HepG2 (cell line): Measurements from ENCODE around the gene SUSD3. TPM values are rescaled to one million over a fixed set of nuclear protein-coding genes. Genes with fewer than 3 reads are reported as not detected.

ENCODE experiments used
- ATAC-seq: fragments of 200-7000 bp; cut with Tn5 transposase; 3 replicates; pipeline ENCODE4 v1.9.1; 2020; ENCODE audit warnings: mild to moderate bottlenecking, moderate library complexity
- BruUV-seq: library from RNA; stranded (reverse); fragments of 400-500 nt; replicated peaks from 2 replicates; lab custom pipeline; 2021; lab: Mats Ljungman, UMichigan
- CTCF ChIA-PET: fragments of 300-600 bp; formaldehyde crosslinking; extraction: SDS; loops from one replicate; lab custom pipeline; 2021; ENCODE audit warnings: low total read pairs, inconsistent platforms, low intra/inter-chr PET ratio; lab: Yijun Ruan, JAX
- POLR2A ChIA-PET: fragments of 350-600 bp; sonication (Branson Sonifier 250); formaldehyde crosslinking; loops from one replicate; lab custom pipeline; 2020; ENCODE audit warnings: antibody characterized with exemption, inconsistent platforms; lab: Yijun Ruan, JAX
- DNase-seq: peaks from one replicate; pipeline ENCODE4 v3.0.0-alpha.2; 2015; ENCODE audit warnings: low spot score
- FAIRE-seq: peaks from 3 replicates; lab custom pipeline; 2011; peaks lifted over from hg19 to GRCh38; lab: Jason Lieb, UNC
- H2AFZ ChIP-seq: one replicate; pipeline ENCODE4 v1.6.1; 2011; ENCODE audit warnings: low read length, inconsistent platforms
- H3K27ac ChIP-seq: fragments of 300-600 bp; 3 replicates; pipeline ENCODE4 v1.8.0; 2011; ENCODE audit warnings: mixed run types, mild to moderate bottlenecking, mixed read lengths, low read length, inconsistent platforms; ENCODE audit not compliant: insufficient read depth; ENCODE audit errors: extremely low read length
- H3K27me3 ChIP-seq, 2 experiments: fragments of 200-600 bp in 1 of 2; 2 replicates in 1 of 2; 3 replicates in 1 of 2; pipeline versions ENCODE4 v1.6.0 to v1.8.0; 2011; ENCODE audit warnings: low read length in 2 of 2, mild to moderate bottlenecking in 2 of 2, moderate library complexity in 2 of 2, inconsistent platforms in 1 of 2; ENCODE audit not compliant: insufficient read depth in 2 of 2, control insufficient read depth in 1 of 2
- H3K36me3 ChIP-seq, 2 experiments: fragments of 200-600 bp in 1 of 2; replicated peaks in 1 of 2; 2 replicates in 1 of 2; 3 replicates in 1 of 2; pipeline versions ENCODE4 v1.5.1 to v1.8.0; 2011; ENCODE audit warnings: low read length in 2 of 2, inconsistent platforms in 1 of 2; ENCODE audit not compliant: insufficient read depth in 2 of 2, control insufficient read depth in 1 of 2
- H3K4me1 ChIP-seq: 2 replicates; pipeline ENCODE4 v1.5.1; 2012; ENCODE audit warnings: low read length, inconsistent platforms; ENCODE audit not compliant: insufficient read depth
- H3K4me2 ChIP-seq: 2 replicates; pipeline ENCODE4 v1.6.0; 2011; ENCODE audit warnings: low read depth, low read length, inconsistent platforms
- H3K4me3 ChIP-seq, 3 experiments: fragments of 200-600 bp in 1 of 3; sonication (generic), shearing (Covaris generic) in 1 of 3; replicated peaks in 1 of 3; 2 replicates each; pipeline ENCODE4 v1.5.1; 2011 to 2016; ENCODE audit warnings: low read length in 3 of 3, inconsistent platforms in 2 of 3, low read depth in 2 of 3, mild to moderate bottlenecking in 2 of 3, control low read depth in 1 of 3, mixed read lengths in 1 of 3; ENCODE audit not compliant: insufficient read depth in 1 of 3
- H3K79me2 ChIP-seq: one replicate; pipeline ENCODE4 v1.6.1; 2011; ENCODE audit warnings: low read length, inconsistent platforms; ENCODE audit not compliant: insufficient read depth
- H3K9ac ChIP-seq: 2 replicates; pipeline ENCODE4 v1.6.0; 2011; ENCODE audit warnings: mild to moderate bottlenecking, low read depth, low read length, inconsistent platforms; ENCODE audit not compliant: insufficient read depth
- H3K9me3 ChIP-seq: 2 replicates; pipeline ENCODE4 v1.5.1; 2012; ENCODE audit warnings: mild to moderate bottlenecking, low read length
- H4K20me1 ChIP-seq: 2 replicates; pipeline ENCODE4 v1.6.0; 2011; ENCODE audit warnings: inconsistent platforms, mild to moderate bottlenecking, low read length, moderate library complexity; ENCODE audit not compliant: insufficient read depth
- CHCHD3 ChIP-seq: sonication (generic); formaldehyde crosslinking; IDR thresholded peaks from 2 replicates; pipeline ENCODE4 v1.8.0; 2022; ENCODE audit warnings: mild to moderate bottlenecking, missing genetic modification reagents, moderate library complexity
- CHD2 ChIP-seq: IDR thresholded peaks from 2 replicates; pipeline ENCODE4 v1.6.1; 2011; ENCODE audit warnings: low read depth, low read length, improper control_type of control experiment
- GABPB1 ChIP-seq: IDR thresholded peaks from 2 replicates; pipeline ENCODE4 v1.6.1; 2016; ENCODE audit warnings: mild to moderate bottlenecking, missing genetic modification reagents, moderate library complexity, missing compliant biosample characterization
- GZF1 ChIP-seq: sonication (generic); formaldehyde crosslinking; IDR thresholded peaks from 2 replicates; pipeline ENCODE4 v1.5.1; 2020; ENCODE audit warnings: mild to moderate bottlenecking, missing genetic modification reagents
- IRX3 ChIP-seq: sonication (generic); formaldehyde crosslinking; IDR thresholded peaks from 2 replicates; pipeline ENCODE4 v1.8.1; 2023; ENCODE audit warnings: mild to moderate bottlenecking, low read depth, missing genetic modification reagents, borderline replicate concordance
- SMARCC2 ChIP-seq: fragments of 450-650 bp; IDR thresholded peaks from 2 replicates; pipeline ENCODE4 v1.6.1; 2017; ENCODE audit warnings: antibody characterized with exemption, mild to moderate bottlenecking
- ZNF264 ChIP-seq: sonication (generic); formaldehyde crosslinking; IDR thresholded peaks from 2 replicates; pipeline ENCODE4 v1.4.0; 2020; ENCODE audit warnings: missing genetic modification reagents
- ZNF547 ChIP-seq: sonication (generic); formaldehyde crosslinking; IDR thresholded peaks from 2 replicates; pipeline ENCODE4 v1.5.1; 2020; ENCODE audit warnings: mild to moderate bottlenecking, missing genetic modification reagents
- WGBS: methylation state at CpG from one replicate; pipeline ENCODE4 v1.1.6; 2017; ENCODE audit warnings: low lambda C conversion rate; 5-methylcytosine and 5-hydroxymethylcytosine counted together
- in situ Hi-C: cut with HindIII; loops from 2 replicates; pipeline ENCODE4 v1.10.0; 2017; ENCODE audit warnings: low pct_unique_long_range_greater_than_20kb; ENCODE audit not compliant: extremely low pct_ligation_motif_present
- intact Hi-C: fragments of 100-400 bp; cut with micrococcal nuclease; formaldehyde crosslinking; loops from one replicate; pipeline ENCODE4 v1.10.0; 2022; ENCODE audit not compliant: unreplicated experiment
- polyA plus RNA-seq, 8 experiments: library from polyadenylated mRNA; depleted of rRNA in 3 of 8; stranded (reverse) in 7 of 8; unstranded in 1 of 8; fragments of >200 nt; fragmentation: Illumina TruSeq in 4 of 8; extraction: Trizol in 4 of 8; gene quantifications; 2 replicates each; pipeline versions ENCODE4 v1.2.1 to v1.2.3, GENCODE V29; 2011 to 2016; ENCODE audit warnings: low read depth in 4 of 8, missing spikeins in 1 of 8, mixed read lengths in 1 of 8; ENCODE audit not compliant: insufficient read depth in 1 of 8
- total RNA-seq, 5 experiments: library from RNA; depleted of rRNA; stranded (reverse); fragments of >200 nt; fragmentation: Illumina TruSeq; extraction: Trizol; gene quantifications; 2 replicates each; pipeline ENCODE4 v1.2.3, GENCODE V29; 2016; ENCODE audit warnings: low read depth in 1 of 5
- TF ChIP-seq, protein P1 (sequence below): sonication (generic); formaldehyde crosslinking; IDR thresholded peaks from 2 replicates; pipeline ENCODE4 v1.5.0; 2020; ENCODE audit warnings: missing genetic modification reagents
- TF ChIP-seq, protein P2 (sequence below): sonication (generic); formaldehyde crosslinking; IDR thresholded peaks from 2 replicates; pipeline ENCODE4 v1.4.0; 2020; ENCODE audit warnings: missing genetic modification reagents, mild to moderate bottlenecking, borderline replicate concordance
- TF ChIP-seq, protein P3 (sequence below): sonication (generic); formaldehyde crosslinking; IDR thresholded peaks from 2 replicates; pipeline ENCODE4 v1.4.0; 2020; ENCODE audit warnings: mild to moderate bottlenecking, missing genetic modification reagents
- TF ChIP-seq, protein P4 (sequence below): sonication (generic); formaldehyde crosslinking; conservative IDR thresholded peaks from 2 replicates; pipeline ENCODE4 v1.4.0; 2020; ENCODE audit warnings: missing genetic modification reagents
- TF ChIP-seq, protein P5 (sequence below), 2 experiments: sonication (generic) in 1 of 2; formaldehyde crosslinking in 1 of 2; IDR thresholded peaks; 2 replicates each; pipeline versions ENCODE4 v1.4.0 to v1.6.1; 2018 to 2020; ENCODE audit warnings: missing genetic modification reagents in 2 of 2, borderline replicate concordance in 1 of 2, low read depth in 1 of 2, mild to moderate bottlenecking in 1 of 2, missing biosample characterization in 1 of 2
- TF ChIP-seq, protein P6 (sequence below): sonication (generic); formaldehyde crosslinking; IDR thresholded peaks from 2 replicates; pipeline ENCODE4 v1.5.1; 2020; ENCODE audit warnings: mild to moderate bottlenecking, moderate library complexity, missing genetic modification reagents

Gene SUSD3
- total and polyA plus RNA-seq, 2 of the 13 experiments (the other 11 are each of a cell fraction or from before 2014, with no cell fraction given), result 7.0 to 9.1 TPM

DNA sequence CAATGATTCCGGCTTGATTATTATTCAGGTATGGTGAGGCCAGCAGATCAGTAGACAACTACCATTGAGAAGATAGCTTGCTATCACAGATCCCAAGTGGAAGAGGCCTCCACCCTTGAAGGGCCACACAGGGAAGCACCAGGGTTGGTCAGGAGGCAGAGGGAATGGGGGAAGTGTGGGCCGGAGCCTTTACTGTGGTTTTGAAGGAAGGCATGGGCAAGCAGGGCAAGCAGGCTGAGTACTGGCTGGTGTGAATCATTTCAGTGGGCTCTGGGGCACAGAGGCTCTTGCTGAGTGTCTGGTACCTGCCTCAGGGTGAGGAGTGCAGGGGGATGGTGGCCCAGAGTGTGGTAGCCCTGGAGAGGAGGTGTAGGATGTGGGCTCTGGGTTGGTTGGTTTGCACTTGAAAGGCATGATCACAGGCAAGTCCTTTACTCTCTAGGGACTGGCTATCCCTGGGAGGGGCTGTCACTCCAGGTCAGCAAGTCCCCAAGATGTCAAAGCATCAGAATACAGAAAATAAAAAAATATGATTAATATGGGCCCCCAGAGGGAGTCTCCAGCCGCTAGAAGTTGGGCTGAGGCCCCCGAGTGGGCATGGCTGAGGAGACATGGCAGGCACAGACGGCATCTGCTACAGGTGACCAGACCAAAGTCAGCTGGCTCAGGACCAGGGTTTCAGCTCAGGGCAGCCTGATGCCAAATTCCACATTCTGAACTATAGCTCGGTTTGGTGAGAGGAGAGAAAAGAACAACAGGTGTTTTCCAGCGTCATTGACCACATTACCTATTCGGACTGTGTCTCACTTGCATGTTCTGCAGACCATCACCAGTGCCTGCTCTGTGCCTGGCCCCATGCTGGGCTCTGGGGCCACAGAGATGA lies 9.7 kb upstream of the SUSD3 start:
- DNase-seq (no peak), FAIRE-seq (no peak), ATAC-seq (peak; percentile 25; the same call in 2 of the 3 replicates)
- Histone ChIP-seq H2AFZ (no peak overlapping the region), H3K4me3 (peak overlapping the region in 1 of 3 experiments; percentile 30; a peak in 1 of 6 replicates), H3K4me1 (peaks cover 34% of the 10 kb centered on the region), H3K79me2 (no peaks in the 10 kb centered on the region), H3K27ac (no peak overlapping the region), H4K20me1 (no peaks in the 10 kb centered on the region), H3K9ac (no peak overlapping the region), H3K27me3 (peaks cover 3 to 29% of the 10 kb centered on the region in 2 experiments; a peak in 3 of 5 replicates), H3K9me3 (no peaks in the 10 kb centered on the region), H3K4me2 (peak overlapping the region; percentile 40; the same call in 1 of the 2 replicates), H3K36me3 (no peaks in the 10 kb centered on the region)
- POLR2A ChIA-PET, result no interaction called here
- intact Hi-C loops, result no loop called here
- in situ Hi-C loops, result no loop called here
- WGBS, result 41% methylated on average over 8 of the region's 8 CpGs
- CTCF ChIA-PET, result no interaction called here
- BruUV-seq, result no TSS peak
- TF ChIP-seq SMARCC2 (no peak), ZNF264 (no peak), IRX3 (CRISPR knock-in tag) (no peak), CHCHD3 (CRISPR knock-in tag) (no peak), ZNF547 (no peak), GZF1 (no peak), CHD2 (no peak), GABPB1 (CRISPR knock-in tag) (no peak)
- TF ChIP-seq, protein P1, sequence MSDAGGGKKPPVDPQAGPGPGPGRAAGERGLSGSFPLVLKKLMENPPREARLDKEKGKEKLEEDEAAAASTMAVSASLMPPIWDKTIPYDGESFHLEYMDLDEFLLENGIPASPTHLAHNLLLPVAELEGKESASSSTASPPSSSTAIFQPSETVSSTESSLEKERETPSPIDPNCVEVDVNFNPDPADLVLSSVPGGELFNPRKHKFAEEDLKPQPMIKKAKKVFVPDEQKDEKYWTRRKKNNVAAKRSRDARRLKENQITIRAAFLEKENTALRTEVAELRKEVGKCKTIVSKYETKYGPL (CRISPR knock-in tag), result no peak
- TF ChIP-seq, protein P2, sequence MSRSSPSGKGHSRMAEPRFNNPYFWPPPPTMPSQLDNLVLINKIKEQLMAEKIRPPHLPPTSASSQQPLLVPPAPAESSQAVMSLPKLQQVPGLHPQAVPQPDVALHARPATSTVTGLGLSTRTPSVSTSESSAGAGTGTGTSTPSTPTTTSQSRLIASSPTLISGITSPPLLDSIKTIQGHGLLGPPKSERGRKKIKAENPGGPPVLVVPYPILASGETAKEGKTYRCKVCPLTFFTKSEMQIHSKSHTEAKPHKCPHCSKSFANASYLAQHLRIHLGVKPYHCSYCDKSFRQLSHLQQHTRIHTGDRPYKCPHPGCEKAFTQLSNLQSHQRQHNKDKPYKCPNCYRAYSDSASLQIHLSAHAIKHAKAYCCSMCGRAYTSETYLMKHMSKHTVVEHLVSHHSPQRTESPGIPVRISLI (CRISPR knock-in tag), result no peak
- TF ChIP-seq, protein P3, sequence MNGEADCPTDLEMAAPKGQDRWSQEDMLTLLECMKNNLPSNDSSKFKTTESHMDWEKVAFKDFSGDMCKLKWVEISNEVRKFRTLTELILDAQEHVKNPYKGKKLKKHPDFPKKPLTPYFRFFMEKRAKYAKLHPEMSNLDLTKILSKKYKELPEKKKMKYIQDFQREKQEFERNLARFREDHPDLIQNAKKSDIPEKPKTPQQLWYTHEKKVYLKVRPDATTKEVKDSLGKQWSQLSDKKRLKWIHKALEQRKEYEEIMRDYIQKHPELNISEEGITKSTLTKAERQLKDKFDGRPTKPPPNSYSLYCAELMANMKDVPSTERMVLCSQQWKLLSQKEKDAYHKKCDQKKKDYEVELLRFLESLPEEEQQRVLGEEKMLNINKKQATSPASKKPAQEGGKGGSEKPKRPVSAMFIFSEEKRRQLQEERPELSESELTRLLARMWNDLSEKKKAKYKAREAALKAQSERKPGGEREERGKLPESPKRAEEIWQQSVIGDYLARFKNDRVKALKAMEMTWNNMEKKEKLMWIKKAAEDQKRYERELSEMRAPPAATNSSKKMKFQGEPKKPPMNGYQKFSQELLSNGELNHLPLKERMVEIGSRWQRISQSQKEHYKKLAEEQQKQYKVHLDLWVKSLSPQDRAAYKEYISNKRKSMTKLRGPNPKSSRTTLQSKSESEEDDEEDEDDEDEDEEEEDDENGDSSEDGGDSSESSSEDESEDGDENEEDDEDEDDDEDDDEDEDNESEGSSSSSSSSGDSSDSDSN (CRISPR knock-in tag), result no peak
- TF ChIP-seq, protein P4, sequence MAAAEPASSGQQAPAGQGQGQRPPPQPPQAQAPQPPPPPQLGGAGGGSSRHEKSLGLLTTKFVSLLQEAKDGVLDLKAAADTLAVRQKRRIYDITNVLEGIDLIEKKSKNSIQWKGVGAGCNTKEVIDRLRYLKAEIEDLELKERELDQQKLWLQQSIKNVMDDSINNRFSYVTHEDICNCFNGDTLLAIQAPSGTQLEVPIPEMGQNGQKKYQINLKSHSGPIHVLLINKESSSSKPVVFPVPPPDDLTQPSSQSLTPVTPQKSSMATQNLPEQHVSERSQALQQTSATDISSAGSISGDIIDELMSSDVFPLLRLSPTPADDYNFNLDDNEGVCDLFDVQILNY, result no peak
- TF ChIP-seq, protein P5, sequence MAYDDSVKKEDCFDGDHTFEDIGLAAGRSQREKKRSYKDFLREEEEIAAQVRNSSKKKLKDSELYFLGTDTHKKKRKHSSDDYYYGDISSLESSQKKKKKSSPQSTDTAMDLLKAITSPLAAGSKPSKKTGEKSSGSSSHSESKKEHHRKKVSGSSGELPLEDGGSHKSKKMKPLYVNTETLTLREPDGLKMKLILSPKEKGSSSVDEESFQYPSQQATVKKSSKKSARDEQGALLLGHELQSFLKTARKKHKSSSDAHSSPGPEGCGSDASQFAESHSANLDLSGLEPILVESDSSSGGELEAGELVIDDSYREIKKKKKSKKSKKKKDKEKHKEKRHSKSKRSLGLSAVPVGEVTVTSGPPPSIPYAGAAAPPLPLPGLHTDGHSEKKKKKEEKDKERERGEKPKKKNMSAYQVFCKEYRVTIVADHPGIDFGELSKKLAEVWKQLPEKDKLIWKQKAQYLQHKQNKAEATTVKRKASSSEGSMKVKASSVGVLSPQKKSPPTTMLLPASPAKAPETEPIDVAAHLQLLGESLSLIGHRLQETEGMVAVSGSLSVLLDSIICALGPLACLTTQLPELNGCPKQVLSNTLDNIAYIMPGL (CRISPR knock-in tag; IDR thresholded peaks at IDR 0.05; ENCODE audit: borderline replicate concordance in 1 of 2, low read depth in 1 of 2), result no peak
- TF ChIP-seq, protein P6, sequence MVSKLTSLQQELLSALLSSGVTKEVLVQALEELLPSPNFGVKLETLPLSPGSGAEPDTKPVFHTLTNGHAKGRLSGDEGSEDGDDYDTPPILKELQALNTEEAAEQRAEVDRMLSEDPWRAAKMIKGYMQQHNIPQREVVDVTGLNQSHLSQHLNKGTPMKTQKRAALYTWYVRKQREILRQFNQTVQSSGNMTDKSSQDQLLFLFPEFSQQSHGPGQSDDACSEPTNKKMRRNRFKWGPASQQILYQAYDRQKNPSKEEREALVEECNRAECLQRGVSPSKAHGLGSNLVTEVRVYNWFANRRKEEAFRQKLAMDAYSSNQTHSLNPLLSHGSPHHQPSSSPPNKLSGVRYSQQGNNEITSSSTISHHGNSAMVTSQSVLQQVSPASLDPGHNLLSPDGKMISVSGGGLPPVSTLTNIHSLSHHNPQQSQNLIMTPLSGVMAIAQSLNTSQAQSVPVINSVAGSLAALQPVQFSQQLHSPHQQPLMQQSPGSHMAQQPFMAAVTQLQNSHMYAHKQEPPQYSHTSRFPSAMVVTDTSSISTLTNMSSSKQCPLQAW (CRISPR knock-in tag), result no peak
